GM18511 (cell line): ENCODE measurements around the gene HSCB.
"Not testable (repeated sequence)": the region's sequence is repeated elsewhere in the genome, so short reads cannot be mapped to it uniquely, and the experiment has no call there.

ENCODE experiments used
- ATAC-seq: cut with Tn5 transposase; IDR thresholded peaks from one replicate; pipeline ENCODE4 v1.9.1; 2021; ENCODE audit warnings: mild to moderate bottlenecking, moderate library complexity; ENCODE audit not compliant: unreplicated experiment

HSCB gene

DNA sequence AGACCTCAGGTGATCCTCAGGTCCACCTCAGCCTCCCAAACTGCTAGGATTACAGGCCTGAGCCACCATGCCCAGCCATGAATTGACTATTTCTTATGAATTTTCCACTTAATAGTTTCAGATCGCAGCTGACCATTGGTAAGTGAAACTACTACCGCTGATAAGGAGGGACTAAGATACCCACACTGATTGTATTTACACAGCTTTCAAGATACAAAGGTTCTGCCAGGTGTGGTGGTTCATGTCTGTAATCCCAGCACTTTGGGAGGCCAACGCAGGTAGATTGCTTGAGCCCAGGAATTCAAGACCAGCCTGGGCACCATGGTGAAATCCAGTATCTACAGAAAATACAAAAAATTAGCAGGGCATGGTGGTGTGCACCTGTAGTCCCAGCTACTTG lies 4.1 kb upstream of the HSCB start:
- ATAC-seq = no peak

DNA sequence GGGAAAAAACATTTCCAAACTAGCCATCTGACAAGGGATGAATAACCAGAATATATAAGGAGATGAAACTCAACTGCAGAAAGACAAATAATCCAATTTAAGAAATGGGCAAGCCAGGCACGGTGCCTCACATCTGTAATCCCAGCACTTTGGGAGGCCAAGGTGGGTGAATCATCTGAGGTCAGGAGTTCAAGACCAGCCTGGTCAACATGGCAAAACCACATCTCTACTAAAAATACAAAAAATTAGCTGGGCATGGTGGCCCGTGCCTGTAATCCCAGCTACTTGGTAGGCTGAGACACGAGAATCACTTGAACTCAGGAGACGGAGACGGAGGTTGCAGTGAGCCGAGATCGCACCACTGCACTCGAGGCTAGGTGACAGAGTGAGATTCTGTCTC lies 3.0 kb upstream of the HSCB start:
- ATAC-seq = not testable (repeated sequence)

DNA sequence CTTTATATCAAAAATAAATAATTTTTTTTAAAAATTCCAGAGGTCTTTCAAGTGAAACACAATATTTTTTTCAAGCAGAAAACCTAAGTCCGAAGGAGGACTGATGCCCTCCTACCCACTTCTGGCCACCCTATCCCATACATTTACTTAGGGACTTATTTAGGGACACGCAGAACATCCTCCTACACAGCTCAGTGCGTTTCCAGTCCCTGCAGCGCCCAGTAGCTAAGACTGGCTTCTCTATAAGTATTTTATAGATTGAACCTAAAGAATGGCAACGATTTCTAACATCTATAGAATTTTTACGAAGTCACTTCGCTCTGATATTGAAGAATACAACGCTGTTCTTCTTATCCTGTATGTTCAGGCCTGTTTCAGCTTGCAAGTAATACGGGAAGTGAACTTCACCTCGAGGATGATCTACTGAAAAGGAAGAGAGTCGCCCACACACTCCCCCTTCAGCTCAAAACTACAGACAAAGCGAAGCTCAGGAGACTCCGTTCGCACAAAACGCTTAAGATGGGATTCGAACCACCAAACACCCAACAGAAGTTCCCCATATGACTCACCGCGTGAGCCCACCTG lies 547 bp upstream of the HSCB start:
- ATAC-seq = no peak

DNA sequence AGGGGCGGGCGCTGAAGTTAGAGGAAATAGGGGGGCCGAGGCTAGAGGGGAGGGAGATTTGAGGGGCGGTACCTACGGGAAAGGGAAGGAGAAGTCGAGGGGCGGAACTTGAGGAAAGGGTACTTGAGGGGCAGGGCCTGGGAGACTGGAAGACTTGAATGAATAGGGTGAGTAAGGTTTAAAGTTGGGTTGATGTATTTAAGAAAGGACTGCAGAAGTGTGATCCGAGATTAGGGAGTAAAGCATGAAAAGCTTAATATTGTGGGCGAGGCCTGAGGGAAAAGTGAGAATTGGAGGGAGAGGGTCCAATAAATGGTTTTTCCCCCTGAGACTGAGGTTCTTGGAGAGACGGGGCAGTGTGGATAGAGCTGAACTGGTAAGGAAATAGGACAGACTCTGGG lies 723 bp downstream of the HSCB start:
- no peak for ATAC-seq

DNA sequence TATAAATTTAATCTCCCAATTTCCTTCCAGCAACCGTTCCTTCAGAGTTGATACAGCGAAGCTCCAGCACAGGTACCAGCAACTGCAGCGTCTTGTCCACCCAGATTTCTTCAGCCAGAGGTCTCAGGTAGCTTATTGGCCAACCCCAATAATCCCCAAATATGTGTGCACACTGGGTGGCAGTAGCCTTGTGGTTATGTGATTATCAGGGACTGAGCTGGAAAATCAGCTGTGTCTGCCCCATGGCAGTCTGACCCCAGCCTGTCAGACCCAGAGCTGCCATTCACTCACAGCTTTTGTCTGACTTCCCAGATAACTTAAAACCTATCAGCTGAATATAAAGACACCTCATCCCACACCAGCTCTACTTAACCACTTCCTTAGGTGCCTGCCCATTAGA lies 2.0 kb downstream of the HSCB start:
- no peak for ATAC-seq

DNA sequence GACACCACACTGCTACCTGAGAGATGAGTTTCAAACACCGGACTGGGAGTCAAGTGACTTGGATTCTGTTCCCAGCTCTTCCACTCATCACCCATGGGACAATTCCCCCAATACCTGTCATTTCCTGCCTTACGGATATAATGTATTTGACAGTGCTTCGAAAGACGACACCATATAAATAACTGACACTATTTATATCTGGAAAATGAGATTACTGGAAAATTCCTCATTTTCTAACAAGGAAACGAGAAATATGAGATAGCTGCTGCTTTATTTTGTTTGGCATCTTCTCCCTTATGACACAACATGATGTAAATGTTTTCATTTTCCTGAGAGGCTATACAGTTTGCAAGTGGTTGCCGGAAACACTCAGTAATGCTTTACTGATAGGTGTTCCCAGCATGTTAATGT lies 8.6 kb downstream of the HSCB start:
- no peak for ATAC-seq

DNA sequence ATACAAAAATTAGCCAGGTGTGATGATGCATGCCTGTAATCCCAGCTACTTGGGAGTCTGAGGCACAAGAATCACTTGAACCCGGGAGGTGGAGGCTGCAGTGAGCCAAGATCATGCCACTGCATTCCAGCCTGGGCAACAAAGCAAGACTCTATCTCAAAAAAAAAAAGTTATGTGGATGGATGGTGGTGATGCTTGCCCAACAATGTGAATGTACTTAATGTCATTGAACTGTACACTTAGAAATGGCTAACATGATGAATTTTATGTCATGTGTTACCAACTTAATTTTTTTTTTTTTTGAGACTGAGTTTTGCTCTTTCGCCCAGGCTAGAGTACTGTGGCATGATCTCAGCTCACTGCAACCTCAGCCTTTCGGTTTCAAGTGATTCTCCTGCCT lies 12.7 kb downstream of the HSCB start:
- ATAC-seq = not testable (repeated sequence)

DNA sequence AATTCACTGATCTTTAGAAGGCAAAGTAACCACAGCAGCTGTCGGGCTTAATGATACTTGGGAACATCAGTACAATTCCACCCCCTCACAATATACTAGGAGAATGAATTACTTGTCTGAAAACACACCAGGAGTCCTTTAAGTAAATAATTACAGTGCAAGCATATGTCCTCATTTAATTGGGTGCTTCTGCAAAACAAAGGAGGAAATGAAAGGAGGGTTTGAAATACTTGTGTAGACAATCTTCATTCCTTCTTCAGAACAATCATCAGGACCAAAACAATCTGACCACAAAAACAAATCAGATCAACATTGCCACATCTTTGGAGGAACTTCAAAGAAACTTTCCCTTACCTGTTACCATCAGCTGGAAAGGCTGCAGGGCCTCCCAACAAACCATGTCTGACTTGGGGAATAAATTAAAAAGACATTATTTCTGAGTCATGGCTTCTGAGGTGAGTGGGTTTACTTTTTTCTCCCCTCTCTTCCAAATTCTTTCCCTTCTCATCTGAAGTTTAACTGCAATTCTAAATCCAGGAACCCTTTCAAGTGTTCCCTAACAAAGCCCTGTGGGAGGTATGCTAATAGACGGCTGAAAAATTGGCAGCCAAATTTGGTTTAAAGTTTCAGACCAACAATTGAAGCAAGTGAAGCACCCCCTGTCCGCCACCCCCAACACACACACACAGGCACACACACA lies 18.2 kb downstream of the HSCB start:
- ATAC-seq = no peak

DNA sequence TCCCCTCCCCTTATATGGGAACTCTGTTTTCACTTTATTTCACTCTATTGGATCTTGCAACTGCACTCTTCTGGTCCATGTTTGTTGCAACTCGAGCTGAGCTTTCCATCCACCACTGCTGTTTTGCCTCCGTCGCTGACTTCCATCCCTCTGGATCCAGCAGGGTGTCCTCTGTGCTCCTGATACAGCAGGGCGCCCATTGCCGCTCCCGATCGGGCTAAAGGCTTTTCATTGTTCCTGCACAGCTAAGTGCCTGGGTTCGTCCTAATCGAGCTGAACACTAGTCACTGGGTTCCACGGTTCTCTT lies 19.6 kb downstream of the HSCB start:
- ATAC-seq = no peak

DNA sequence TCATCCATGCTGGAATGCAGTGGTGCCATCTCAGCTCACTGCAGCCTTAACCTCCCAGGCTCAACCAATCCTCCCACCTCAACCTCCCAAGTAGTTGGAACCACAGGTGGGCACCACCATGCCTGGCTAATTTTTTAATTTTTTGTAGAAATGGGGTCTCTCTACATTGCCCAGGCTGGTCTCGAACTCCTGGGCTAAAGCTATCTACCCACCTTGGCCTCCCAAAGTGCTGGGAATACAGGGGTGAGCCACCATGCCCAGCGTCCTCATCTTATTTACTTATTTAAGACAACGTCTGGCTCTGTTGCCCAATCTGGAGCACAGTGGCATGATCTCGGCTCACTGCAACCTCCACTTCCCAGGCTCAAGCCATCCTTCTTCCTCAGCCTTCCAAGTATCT lies 20.2 kb downstream of the HSCB start:
- not testable (repeated sequence) for ATAC-seq

DNA sequence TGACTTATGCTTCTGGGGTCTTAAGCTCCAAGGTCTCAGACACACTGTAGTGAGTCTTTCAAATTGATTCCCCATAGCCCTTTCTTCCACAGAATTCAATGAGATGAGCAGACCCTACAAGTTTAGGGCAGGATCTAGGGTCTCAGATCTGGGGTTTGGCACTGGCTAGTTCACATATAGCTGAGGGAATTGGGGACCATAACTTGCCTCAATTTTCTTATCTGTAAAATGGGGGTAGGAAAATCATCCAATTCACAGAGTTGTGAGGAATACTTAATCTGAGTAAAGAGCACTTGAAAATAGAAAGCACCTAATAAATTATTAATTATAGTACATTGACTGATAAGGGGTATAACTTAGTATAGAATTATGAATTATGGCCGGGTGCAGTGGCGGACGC lies 24.8 kb downstream of the HSCB start:
- ATAC-seq = no peak

DNA sequence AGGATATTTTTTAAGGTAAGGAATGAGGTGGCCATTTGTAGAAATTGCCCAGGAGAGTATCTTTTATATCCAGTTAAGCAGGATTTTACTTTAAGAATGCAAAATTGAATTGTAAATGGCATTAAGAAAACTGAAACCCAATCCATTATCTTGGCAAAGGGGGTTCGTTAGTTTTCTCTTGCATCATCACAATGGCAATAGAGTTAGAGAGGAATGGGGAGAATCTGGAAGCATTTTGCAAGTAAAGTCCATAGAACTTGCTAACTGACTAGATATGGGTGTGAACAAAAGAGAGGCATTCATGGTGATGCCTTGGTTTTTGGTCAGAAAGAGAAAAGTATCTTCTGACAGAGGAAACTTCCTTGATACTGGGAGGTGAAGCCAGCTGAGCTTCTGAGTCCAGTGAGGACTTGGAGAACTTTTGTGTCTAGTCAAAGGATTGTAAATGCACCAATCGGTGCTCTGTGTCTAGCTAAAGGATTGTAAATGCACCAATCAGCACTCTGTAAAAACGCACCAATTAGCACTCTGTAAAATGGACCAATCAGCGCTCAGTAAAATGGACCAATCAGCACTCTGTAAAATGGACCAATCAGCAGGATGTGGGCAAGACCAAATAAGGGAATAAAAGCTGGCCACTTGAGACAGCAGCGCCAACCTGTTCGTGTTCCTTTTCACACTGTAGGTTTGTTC lies 27.0 kb downstream of the HSCB start:
- ATAC-seq = no peak

DNA sequence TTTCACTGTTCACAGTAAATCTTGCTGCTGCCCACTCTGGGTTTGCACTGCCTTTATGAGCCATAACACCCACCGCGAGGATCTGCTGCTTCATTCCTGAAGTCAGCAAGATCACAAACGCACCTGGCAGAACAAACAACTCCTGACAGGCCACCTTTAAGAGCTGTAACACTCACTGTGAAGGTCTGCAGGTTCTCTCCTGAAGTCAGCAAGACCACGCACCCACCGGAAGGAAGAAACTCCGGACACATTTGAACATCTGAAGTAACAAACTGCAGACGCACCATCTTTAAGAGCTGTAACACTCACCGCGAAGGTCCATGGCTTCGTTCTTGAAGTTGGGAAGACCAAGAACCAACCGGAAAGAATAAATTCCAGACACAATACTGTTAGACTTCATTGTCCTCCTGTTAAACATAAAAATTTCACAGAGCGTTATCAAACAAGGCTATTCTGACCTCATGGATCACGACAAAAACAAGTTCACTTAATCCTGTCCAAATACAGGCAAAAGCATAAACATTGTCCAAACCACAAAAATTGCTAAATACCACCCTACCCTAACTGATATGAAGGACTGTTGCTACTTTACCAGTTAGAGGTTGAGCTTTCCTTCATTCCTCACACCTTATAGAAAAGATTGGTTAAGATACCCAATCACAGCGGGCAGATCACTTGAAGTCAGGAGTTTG lies 27.7 kb downstream of the HSCB start:
- no peak for ATAC-seq

DNA sequence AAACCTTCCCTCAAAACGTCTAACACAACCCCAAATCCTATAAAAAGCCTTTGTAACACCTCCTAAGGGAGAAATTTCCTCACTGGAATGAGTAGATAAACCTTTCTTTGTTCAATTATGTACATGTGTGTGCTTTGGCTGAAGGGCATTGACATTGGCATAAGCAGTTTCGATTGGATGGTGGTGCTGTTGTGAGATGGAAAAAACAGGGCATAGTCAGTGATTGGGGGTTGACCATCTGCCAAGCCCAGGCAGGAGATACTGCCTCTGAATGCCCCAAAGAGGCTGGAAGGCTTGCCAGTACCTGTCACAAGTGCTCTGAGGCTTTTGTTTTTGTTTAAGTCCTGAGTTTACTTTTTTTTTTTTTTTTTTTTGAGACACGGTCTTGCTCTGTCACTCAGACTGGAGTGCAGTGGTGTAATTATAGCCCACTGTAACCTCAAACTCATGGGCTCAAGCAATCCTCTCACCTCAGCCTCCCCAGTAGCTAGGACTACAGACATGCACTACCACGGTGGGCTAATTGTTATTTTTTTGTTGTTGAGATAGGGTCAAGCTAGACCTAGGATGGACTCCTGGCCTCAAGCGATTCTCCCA lies 29.5 kb downstream of the HSCB start:
- no peak for ATAC-seq

DNA sequence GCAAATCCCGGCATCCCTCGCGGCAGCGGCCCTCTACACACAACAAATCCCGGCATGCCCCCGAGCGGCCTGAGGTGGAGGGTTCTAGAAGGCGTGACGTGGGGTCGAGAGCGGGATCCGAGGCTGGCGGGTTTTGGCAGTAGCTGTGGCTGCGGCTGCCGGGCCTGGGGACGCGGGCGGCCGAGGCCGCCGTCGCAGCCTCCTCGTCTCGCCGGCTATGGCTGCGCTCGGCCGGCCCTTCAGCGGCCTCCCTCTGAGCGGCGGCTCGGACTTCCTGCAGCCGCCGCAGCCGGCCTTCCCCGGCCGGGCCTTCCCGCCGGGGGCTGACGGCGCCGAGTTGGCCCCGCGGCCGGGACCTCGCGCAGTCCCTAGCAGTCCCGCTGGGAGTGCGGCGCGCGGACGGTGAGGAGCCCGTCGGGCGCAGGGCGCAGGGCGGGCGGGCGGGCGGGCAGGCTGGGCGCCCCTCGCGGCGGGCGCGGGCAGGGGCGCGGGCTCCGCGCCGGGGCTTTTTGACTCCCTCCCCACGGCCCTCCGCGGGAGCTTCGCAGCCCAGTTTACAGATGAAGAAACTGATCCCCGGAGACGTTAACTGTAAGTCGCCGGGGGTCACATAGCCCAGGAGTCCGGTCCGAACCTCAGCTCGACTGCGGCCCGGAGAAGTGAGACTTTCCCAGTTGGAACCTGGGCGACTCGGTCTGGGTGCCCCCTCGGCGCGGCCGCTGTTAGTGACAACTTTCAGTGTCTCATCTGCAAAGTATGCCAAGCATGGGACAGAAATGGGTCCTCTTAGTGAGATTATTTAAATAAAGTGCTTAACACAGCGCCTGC lies 31.0 kb downstream of the HSCB start, which contains the start of gene CCDC117:
Gene CCDC117 (plus strand): TSS at position 63 of the 828 bp plus-strand sequence. CDS start 155 bp downstream, at position 218.
- ATAC-seq = peak; percentile 88

DNA sequence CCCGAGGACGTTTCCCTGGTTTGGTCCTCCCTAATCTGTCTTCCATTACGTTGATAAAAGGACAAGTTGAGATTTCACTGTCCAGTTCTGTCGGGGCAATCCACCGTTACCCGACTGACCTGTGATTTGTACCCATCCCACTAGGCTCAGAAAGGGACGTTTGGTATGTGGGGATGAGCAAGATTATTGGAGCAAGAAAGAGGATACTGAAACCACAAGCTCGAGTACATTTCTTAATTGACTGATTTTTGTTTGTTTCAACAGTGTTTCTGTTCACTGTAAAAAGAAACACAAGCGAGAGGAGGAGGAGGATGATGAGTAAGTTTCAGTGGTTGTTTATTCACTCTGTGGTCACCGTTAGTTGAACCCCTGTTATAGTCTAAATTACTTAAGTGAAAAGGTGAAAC lies 31.6 kb downstream of the HSCB start:
- ATAC-seq = peak; percentile 40

DNA sequence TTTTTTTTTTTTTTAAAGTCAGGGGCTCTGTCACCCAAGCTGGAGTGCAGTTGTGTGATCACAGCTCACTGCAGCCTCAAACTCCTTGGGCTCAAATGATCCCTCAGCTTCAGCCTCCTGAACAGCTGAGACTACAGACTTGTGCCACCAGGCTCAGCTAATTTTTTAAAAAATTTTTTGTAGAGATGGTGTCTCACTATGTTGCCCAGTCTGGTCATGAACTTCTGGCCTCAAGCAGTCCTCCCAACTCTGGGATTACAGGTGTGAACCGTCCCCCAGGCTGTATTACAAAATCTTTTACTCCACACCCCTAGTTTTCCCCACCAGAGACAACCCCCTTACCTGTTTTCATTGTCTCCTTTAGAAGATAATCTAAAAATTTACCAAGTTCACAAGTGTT lies 32.5 kb downstream of the HSCB start:
- ATAC-seq = no peak

DNA sequence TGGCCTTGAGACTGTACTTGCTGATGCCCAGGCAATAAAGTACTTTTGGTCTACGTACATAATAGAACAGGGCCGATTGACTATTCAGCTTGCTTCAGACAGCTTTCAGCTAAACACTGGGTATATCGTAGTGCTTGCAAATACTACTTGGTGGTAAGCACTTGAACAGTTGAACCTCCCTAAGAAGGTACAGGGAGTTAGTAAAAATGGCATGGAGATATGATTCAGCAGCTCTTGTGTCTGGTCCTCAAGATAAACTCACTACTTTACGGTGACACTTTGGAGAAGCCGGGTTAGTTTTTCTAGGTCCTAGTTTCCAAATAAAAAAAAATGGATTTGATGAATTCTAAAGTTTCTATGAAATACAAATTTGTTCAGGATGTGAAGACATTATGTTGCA lies 38.0 kb downstream of the HSCB start:
- ATAC-seq = no peak

DNA sequence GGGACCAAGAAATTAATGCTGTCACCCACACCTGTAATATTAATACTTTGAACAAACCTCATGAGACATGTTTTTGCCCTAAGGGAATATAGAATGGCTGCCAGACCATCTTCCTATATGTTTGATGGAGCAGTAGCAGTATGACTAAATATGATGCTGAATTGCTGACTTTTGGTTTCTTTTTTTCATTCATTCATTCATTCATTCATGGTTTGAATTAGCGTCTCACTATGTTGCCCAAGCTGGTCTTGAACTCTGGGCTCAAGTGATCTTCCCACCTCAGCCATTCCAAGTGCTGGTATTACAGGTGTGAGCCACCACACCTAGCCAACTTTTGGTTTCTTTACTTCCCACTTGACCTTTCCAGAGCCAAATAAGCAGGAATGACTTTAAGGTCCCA lies 38.5 kb downstream of the HSCB start:
- no peak for ATAC-seq

DNA sequence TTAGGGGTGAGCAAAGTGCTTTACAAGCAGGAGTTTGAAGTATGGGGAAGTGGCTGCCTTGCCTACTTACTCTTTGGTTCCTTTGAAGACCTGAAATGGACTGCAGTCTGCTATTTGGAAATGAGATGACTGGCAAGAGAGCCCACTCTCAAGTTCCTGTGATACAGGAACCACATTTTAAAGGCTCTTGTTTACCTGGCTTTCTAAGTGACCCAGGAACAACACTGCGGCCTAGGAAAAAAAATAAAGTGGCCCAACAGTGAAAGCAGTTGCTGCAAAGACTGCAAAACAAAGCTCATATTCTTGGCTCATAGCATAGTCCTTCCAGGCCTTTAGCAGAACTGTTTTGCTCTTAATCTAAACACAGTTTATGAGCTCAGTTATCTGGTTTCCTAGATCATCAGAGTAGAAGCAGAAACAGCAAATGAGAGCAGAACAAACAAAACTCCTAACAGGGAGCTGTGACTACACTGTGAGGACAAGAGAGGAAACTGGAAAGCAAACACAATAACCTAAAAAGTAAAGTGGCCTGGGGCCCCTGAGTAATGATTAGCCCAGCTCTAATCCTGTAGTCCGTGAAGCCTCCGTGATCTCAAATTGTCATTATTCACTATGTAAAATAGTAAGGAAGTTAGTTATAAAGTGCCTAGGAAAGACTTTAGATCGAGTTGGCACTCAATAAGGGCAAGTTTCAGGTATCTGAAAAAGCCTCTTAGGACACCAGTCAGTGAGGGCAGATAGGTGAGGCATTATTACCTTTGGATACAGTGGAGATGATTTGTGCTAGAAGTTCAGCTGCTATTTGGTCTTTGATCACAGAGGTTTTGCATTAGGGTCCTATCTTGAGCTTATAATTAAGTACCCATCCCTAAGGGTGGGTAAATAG lies 42.2 kb downstream of the HSCB start:
- no peak for ATAC-seq
